Renal cortical epithelial cell (primary cell): ENCODE results near the gene TMEM201. TPM values are rescaled to one million over a fixed set of nuclear protein-coding genes. Genes with fewer than 3 reads are reported as not detected.

ENCODE experiments used
- DNase-seq: peaks from one replicate; pipeline ENCODE4 v3.0.0-alpha.2; 2011; ENCODE audit warnings: low read depth
- total RNA-seq: library from RNA; depleted of rRNA; stranded (reverse); fragments of >200 nt; gene quantifications from 2 replicates; pipeline ENCODE4 v1.2.3, GENCODE V29; 2014

Gene TMEM201
- total RNA-seq, 1 donor from 2014 or later: 12.8 TPM

DNA sequence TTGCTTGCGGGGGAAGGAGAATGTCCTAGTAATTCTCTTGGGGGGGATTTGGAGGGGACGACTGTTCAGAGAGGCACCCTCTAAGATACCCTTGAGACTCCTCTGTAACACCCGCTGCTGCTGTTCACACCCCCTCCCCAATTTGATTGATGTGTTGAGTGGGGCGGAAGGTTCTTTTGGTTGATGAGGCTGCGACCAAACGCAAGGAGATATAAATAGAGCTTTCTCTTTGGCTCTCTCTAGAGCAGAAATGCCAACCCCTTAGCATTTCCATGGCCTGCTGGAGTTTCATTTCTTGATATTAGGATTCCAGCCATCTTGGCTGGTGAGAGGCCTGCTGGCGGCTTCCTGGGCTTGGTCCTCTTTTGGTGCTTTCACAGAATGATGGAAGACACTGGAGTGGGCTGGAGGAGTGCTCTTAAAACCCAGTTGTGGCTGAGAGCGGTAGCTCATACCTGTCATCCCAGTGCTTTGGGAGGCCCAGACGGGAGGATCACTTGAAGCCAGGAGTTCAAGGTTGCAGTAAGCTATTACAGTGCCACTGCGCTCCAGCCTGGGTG is 64.9 kb downstream of the TMEM201 start:
- no peak for DNase-seq

DNA sequence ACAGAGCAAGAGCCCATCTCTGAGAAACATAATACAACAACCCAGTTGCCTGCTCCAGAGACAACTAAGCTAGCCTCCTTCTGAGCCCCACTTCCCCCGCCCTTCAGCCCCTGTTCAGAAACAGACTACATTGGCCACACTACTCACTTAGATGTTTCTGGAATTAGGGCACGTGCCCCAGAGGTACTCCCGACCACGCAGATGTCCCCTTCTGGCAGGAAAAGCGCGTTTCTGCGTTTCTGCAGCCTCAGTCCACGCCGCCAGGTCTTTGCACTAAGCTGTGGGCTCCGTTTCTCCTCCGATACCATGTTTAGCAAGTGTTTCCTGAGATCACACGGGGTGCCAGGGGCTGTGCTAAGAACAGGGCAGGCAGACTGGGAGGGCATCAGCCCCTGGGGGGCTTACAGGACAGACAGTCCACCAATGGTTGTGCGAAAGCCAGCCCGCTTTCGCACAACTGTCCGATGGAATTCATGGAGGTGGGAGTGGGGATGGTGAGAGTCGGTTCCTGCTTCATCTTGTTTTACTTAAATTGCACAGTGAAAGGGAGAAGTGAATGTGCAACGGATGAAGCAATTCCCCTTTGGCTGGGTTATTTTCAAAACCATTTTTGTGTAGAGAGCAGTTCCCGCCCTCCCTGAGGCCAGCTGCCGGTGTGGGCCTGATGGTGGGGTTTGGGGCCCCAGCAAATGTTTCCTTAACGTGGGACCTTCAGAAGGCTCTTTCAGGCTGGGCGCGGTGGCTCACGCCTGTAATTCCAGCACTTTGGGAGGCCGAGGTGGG is 65.5 kb downstream of the TMEM201 start:
- DNase-seq: no peak

DNA sequence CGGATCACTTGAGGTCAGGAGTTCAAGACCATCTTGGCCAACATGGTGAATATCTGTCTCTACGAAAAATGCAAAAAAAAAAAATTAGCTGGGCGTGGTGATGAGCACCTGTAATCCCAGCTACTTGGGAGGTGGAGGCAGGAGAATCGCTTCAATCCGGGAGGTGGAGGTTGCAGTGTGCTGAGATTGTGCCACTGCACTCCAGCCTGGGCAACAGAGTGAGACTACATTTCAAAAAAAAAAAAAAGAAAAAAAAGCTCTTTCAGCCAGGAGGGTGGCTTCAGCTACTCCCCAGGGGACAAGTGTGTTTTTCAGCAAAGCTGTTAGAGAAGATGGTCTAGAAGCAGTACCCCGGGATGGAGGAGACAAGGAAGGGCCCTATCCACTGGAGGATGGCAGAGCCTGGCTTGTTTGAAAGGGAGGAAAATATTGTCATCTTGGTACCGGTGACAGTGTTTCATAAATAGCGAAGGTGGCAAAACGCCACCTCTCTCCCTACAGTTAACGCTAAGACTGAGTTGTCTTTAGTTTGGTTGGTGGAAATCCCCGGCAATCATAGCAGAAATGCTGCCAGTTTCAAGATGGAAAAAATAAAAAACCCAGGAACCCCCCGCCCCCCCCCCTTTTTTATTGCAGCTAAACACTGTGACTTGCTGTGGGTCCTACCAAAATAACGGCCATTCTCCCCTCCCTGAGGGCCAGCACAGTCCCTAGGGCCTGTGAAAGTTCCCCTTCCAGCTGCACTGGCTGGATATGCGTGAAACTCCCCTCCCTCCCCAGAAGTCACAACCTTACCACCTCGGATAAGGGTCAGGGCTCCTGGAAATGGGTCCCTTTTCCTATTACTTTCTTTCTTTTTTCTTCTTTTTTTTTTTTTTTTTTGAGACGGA is 66.4 kb downstream of the TMEM201 start:
- DNase-seq: no peak

DNA sequence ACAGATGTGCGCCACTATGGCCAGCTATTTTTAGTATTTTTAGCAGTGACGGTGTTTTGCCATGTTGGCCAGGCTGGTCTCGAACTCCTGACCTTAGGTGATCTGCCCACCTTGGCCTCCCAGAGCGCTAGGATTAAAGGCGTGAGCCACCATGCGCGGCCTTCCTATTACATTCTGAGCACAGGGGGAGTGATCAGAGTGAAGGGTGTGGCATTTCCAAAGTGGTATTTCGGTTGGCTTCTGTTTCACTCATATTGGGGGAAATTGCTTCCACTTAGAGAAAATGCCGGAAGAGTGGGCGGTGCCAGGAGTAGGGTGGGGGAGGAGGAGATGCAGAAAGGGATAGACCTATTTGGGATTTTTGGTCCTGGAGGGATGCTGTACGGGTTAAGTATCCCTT is 67.1 kb downstream of the TMEM201 start:
- DNase-seq: no peak

DNA sequence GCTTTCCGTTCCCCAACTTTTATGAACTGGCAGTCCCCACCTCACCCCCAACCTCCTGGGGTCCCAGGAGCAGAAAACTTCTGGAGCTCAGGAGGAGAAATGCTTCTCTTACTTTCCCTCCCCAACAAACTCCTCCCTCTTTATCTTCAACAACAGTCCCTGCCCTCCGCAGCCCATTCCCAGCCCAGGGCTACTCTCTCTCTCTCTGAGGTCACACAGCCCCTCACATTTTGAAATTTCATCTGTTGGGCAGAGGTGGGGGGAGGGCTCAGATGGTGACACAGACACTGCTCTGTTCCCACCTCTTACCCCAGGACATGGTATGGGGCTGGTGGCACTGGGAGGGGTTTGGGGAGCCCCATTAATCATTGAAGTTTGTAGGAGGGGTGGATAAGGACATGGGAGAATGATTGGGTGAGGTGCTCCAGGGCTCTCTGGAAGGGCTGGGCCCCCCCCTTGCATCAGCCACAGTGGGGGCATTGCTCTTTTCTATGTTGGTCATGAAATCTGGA is 68.9 kb downstream of the TMEM201 start:
- no peak for DNase-seq

DNA sequence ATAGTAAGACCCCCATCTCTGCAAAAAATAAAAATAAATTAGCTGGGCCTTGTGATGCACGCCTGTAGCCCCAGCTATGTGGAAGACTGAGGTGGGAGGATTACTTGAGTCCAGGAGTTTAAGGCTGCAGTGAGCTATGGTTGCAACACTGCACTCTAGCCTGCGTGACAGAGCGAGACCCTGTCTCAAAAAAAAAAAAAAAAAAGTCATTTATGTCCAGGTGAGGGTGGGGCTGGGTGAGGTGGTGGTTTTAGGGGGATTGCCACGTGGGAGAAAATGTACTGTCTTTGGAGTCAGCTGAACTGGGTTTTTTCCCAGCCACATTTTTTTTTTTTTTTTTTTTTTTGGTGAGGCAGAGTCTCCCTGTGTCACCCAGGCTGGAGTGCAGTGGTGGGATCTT is 69.5 kb downstream of the TMEM201 start:
- no peak for DNase-seq

DNA sequence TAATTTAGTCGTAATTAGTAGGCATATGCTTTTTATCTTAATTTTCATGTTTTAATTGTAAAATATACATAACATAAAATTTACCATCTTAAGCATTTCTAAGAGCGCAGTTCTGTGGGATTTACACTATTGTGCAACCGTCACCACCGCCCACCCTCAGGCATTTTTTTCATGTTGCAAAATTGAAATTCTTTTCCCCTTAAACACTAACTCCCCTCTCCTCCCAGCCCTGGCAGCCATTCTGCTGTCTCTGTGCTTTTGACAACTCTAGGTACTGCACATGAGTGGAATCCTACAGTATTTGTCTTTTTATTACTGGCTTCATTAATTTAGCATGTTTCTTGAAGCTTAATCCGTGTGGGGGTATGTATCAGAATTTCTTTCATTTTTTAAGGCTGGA is 70.6 kb downstream of the TMEM201 start:
- peak; percentile 57 for DNase-seq

DNA sequence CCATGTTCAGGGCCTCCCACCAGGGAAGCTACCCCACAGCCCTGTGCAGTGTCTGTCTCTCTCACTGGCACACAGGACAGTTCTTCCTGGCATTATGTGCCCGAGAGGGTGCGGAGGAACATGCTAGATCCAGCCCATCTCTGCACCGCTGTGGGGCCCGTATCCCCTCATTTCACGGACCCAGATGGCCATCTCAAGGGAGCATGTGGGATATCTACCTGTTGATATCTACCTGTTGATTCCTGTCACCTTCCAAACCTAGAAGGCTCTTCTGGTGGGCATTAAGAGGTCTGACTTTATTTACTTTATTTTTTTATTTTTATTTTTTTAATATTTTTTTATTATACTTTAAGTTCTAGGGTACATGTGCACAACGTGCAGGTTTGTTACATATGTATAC is 74.5 kb downstream of the TMEM201 start:
- DNase-seq: no peak

Other genes with a start within 250 kb of the TMEM201 start
- gene SLC25A33, start 49.4 kb upstream of the TMEM201 start, total RNA-seq: 3.0 and 7.1 TPM in 2 replicates
- gene PIK3CD, start 62.8 kb downstream of the TMEM201 start, total RNA-seq: 18.4 and 29.5 TPM in 2 replicates
- gene CLSTN1, start 235.1 kb downstream of the TMEM201 start, total RNA-seq: 92.9 and 178 TPM in 2 replicates